OCI-LY7 (cell line): ENCODE results near the gene CHAC2. TPM values are rescaled to one million over a fixed set of nuclear protein-coding genes. Genes with fewer than 3 reads are reported as not detected.

Experiments used
- BruUV-seq: library from RNA; stranded (reverse); fragments of 400-500 nt; replicated peaks from 2 replicates; lab custom pipeline; 2021; lab: Mats Ljungman, UMichigan
- CTCF ChIA-PET: fragments of 300-600 bp; sonication (Branson Sonifier 250); formaldehyde crosslinking; loops from one replicate; lab custom pipeline; 2022; ENCODE audit warnings: antibody characterized with exemption; ENCODE audit not compliant: unreplicated experiment; lab: Charles Lee
- POLR2A ChIA-PET: fragments of 300-600 bp; sonication (Branson Sonifier 250); formaldehyde crosslinking; loops from one replicate; lab custom pipeline; 2022; ENCODE audit warnings: antibody characterized with exemption; lab: Charles Lee
- DNase-seq: peaks from one replicate; pipeline ENCODE4 v3.0.0-alpha.2; 2015; ENCODE audit warnings: low spot score
- H2AFZ ChIP-seq: fragments of 200-600 bp; sonication (generic), shearing (Covaris generic); 2 replicates; pipeline ENCODE4 v1.6.1; 2014; ENCODE audit warnings: mild to moderate bottlenecking, antibody characterized with exemption, low read length, moderate library complexity
- H3K27ac ChIP-seq: fragments of 200-600 bp; sonication (generic); 2 replicates; pipeline ENCODE4 v1.5.1; 2014; ENCODE audit warnings: mixed run types, low read depth, mild to moderate bottlenecking, moderate library complexity, low read length, inconsistent platforms; ENCODE audit not compliant: poor library complexity, severe bottlenecking
- H3K36me3 ChIP-seq: fragments of 200-600 bp; sonication (generic); 2 replicates; pipeline ENCODE4 v1.6.1; 2014; ENCODE audit warnings: mild to moderate bottlenecking, antibody characterized with exemption, low read length, moderate library complexity, mixed read lengths; ENCODE audit not compliant: insufficient read depth
- H3K4me1 ChIP-seq: fragments of 200-600 bp; sonication (generic); 2 replicates; pipeline ENCODE4 v1.5.1; 2014; ENCODE audit warnings: mild to moderate bottlenecking, low read length; ENCODE audit not compliant: insufficient read depth, poor library complexity, severe bottlenecking
- H3K4me2 ChIP-seq: fragments of 200-600 bp; sonication (generic); 2 replicates; pipeline ENCODE4 v1.6.1; 2014; ENCODE audit warnings: mild to moderate bottlenecking, low read length
- H3K4me3 ChIP-seq: fragments of 200-600 bp; sonication (generic); 2 replicates; pipeline ENCODE4 v1.5.1; 2014; ENCODE audit warnings: mild to moderate bottlenecking, low read depth, low read length; ENCODE audit not compliant: poor library complexity, severe bottlenecking
- H3K79me2 ChIP-seq: fragments of 200-600 bp; sonication (generic); 2 replicates; pipeline ENCODE4 v1.6.1; 2016; ENCODE audit warnings: low read depth, mild to moderate bottlenecking, low read length, moderate library complexity, mixed read lengths; ENCODE audit not compliant: insufficient read depth
- H3K9me2 ChIP-seq: fragments of 200-600 bp; sonication (generic); 2 replicates; pipeline ENCODE4 v1.6.1; 2016; ENCODE audit warnings: mild to moderate bottlenecking, low read length, mixed read lengths; ENCODE audit not compliant: insufficient read depth
- H3K9me3 ChIP-seq: fragments of 200-600 bp; sonication (generic); 2 replicates; pipeline ENCODE4 v1.6.1; 2014; ENCODE audit warnings: mild to moderate bottlenecking, mixed run types, low read length, mixed read lengths
- H4K20me1 ChIP-seq: fragments of 200-600 bp; sonication (generic); 2 replicates; pipeline ENCODE4 v1.6.1; 2014; ENCODE audit warnings: mild to moderate bottlenecking, antibody characterized with exemption, low read length, moderate library complexity, mixed read lengths; ENCODE audit not compliant: insufficient read depth
- EZH2phosphoT487 ChIP-seq: fragments of 200-600 bp; sonication (generic); IDR thresholded peaks from 2 replicates; pipeline ENCODE4 v1.6.1; 2018; ENCODE audit warnings: low read depth, borderline replicate concordance, mild to moderate bottlenecking, mixed run types, antibody characterized with exemption, low read length, moderate library complexity, mixed read lengths
- intact Hi-C: fragments of 100-400 bp; cut with micrococcal nuclease; formaldehyde crosslinking; loops from one replicate; pipeline ENCODE4 v1.10.0; 2022; ENCODE audit not compliant: unreplicated experiment
- total RNA-seq, 2 experiments: library from RNA; depleted of rRNA in 1 of 2; stranded (reverse); fragments of >200 nt in 1 of 2; shearing (Covaris generic) in 1 of 2; gene quantifications; 2 replicates each; pipeline ENCODE4 v1.2.3, GENCODE V29; 2014 to 2022
- TF ChIP-seq, protein P1 (sequence below): fragments of 200-600 bp; sonication (generic); conservative IDR thresholded peaks from 2 replicates; pipeline ENCODE4 v1.5.1; 2014; ENCODE audit warnings: mild to moderate bottlenecking, antibody characterized with exemption, low read length, moderate library complexity, mixed read lengths

Gene CHAC2
- total RNA-seq, 2 experiments from 2014 or later = 13.9 to 15.9 TPM

DNA sequence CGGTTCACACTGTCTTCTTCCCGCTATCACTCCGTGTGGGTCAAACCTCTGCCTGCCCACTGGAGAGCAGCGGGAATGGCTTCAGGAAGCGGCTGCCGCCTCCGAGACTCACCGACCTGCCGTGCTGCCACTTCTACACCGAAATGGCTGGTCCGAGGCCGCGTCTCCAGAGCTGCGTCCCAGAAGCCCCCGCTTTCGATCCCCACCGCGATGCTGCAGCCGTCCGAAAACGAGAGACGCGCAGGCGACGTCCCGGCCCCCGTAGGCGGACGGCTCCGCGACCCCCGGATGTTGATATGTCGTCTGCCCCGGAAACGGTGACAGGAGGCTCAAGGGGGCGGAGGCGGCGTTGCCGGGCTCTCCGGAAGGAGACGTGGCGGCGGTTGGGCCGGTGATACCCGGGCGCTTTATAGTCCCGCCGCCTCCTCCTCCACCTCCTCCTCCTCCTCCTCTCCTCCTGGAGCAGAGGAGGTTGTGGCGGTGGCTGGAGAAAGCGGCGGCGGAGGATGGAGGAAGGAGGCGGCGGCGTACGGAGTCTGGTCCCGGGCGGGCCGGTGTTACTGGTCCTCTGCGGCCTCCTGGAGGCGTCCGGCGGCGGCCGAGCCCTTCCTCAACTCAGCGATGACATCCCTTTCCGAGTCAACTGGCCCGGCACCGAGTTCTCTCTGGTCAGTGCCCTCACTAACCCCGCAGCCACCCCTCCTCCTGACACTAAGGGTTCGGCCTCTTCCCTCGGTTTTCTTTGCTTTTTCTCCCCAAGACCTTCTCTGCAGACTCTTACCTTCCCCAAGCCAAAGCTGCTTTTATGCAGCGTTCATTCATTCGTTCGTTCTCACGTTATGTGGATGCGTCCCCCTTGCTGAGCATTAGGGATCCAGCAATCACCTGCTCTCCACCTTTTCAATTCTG lies 19.4 kb downstream of the CHAC2 start, which contains the start of the genes ASB3 and ERLEC1:
TSS of gene ASB3 (minus strand) at position 249 of the 909 bp plus-strand sequence. CDS start 21,381 bp downstream, outside the sequence.
TSS of gene ERLEC1 (plus strand) at position 340 of the 909 bp plus-strand sequence. CDS start at position 507, 167 bp downstream.
- Histone ChIP-seq H3K36me3 (peaks cover 20% of the 10 kb centered on the region), H3K4me2 (peak within 1 kb of the TSS; percentile 90), H3K79me2 (peaks cover 86% of the 10 kb centered on the region), H3K4me3 (peak within 1 kb of the TSS; percentile 94), H3K9me3 (no peaks in the 10 kb centered on the region), H3K27ac (peak within 1 kb of the TSS; percentile 75), H2AFZ (peak within 1 kb of the TSS; percentile 69), H3K9me2 (no peaks in the 10 kb centered on the region), H4K20me1 (peaks cover 17% of the 10 kb centered on the region; the same call in 1 of the 2 replicates), H3K4me1 (peaks cover 38% of the 10 kb centered on the region)
- BruUV-seq = no TSS peak
- peak; percentile 93 for DNase-seq
- TF ChIP-seq, protein P1, sequence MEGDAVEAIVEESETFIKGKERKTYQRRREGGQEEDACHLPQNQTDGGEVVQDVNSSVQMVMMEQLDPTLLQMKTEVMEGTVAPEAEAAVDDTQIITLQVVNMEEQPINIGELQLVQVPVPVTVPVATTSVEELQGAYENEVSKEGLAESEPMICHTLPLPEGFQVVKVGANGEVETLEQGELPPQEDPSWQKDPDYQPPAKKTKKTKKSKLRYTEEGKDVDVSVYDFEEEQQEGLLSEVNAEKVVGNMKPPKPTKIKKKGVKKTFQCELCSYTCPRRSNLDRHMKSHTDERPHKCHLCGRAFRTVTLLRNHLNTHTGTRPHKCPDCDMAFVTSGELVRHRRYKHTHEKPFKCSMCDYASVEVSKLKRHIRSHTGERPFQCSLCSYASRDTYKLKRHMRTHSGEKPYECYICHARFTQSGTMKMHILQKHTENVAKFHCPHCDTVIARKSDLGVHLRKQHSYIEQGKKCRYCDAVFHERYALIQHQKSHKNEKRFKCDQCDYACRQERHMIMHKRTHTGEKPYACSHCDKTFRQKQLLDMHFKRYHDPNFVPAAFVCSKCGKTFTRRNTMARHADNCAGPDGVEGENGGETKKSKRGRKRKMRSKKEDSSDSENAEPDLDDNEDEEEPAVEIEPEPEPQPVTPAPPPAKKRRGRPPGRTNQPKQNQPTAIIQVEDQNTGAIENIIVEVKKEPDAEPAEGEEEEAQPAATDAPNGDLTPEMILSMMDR = no peak
- ChIA-PET CTCF (interaction anchor here (0.6 to 0.8 kb wide), 2 partner anchors 19 to 317 kb away, joined by 3 read pairs; partner anchors contain the start of gene CHAC2), POLR2A (interaction anchor here (0.5 to 3.7 kb wide), 9 partner anchors 10 to 315 kb away, joined by 3 to 29 read pairs (median 4); partner anchors contain the start of gene CHAC2)
- intact Hi-C loops = loop anchor here (1.0 to 5.0 kb wide), 2 partner anchors 19 to 315 kb away; no protein-coding TSS in a partner anchor

DNA sequence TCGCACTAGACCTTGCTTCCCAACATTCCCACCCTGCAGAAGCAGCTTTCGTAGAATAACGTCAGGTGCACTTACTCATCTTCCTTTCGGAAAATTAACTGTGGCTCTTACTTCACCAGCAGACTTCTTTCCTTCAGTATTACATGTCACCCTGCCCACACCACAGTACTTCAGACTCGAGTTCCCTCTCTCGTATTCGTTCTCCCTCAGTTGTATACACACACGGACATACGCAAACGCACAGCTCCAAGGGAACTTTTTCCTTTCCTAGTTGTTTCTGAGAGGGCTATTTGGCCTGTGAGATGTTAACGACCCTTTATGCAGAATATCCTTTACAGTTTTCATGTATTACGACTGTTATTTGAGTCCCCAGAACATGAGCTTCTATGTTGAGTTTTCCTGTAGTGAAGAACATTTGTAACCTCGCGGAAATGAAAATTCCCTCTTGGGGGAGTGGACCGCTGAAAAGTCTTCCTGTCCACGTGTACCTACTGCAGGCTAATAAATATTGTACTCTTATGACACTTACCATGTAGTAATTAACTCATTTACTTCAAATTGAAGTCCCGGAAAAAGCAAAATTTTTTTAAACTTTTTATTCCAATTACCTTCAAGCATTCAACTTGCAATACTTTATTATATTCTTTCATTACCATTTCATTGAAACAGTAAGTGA lies 20.1 kb downstream of the CHAC2 start:
- H3K36me3 ChIP-seq = peaks cover 12% of the 10 kb centered on the region
- BruUV-seq = TSS peak; percentile 77
- POLR2A ChIA-PET = interaction anchor here (0.6 to 3.7 kb wide), 7 partner anchors 9 to 415 kb away, joined by 3 to 29 read pairs (median 4); partner anchors contain the start of gene CHAC2
- intact Hi-C loops = loop anchor here (5.0 kb wide), 1 partner anchor 315 kb away; no protein-coding TSS in a partner anchor
- H3K79me2 ChIP-seq = peaks cover 78% of the 10 kb centered on the region
- TF ChIP-seq EZH2phosphoT487 = no peak
- TF ChIP-seq, protein P1 = no peak
- peak overlapping the region; percentile 61 for H2AFZ ChIP-seq
- peaks cover 17% of the 10 kb centered on the region; the same call in 1 of the 2 replicates for H4K20me1 ChIP-seq
- H3K9me2 ChIP-seq = no peaks in the 10 kb centered on the region
- H3K4me2 ChIP-seq = peak overlapping the region; percentile 90
- H3K9me3 ChIP-seq = no peaks in the 10 kb centered on the region
- peaks cover 38% of the 10 kb centered on the region for H3K4me1 ChIP-seq
- CTCF ChIA-PET = interaction anchor here (0.8 kb wide), 1 partner anchor 20 kb away, joined by 3 read pairs; the partner anchor contains the start of gene CHAC2
- peak; percentile 13 for DNase-seq
- H3K4me3 ChIP-seq = peak overlapping the region; percentile 94
- H3K27ac ChIP-seq = peak overlapping the region; percentile 75
